ENCODE data around the gene SLC16A12. TPM values are rescaled to one million over a fixed set of nuclear protein-coding genes. Genes with fewer than 3 reads are reported as not detected.

The SLC16A12 gene
- total RNA-seq, 1 donor from 2014 or later = 1.9 TPM

DNA sequence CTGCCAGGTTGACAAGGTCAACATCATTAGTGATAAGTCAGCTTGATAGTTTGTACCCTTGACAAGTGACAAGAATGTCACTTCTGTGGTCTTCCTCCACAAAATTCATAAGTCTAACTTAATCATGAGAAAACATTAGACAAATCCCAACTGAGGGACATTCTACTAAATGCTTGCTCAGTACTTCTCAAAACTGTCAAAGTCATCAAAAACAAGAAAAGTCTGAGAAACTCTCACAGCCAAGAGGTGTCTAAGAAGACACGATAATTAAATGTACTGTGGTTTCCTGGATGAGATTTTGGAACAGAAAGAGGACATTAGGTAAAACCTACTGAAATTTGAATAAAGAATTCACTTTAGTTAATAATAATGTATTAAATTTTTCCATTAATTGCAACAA lies 29.8 kb upstream of the SLC16A12 start:
- DNase-seq (no peak), ATAC-seq (no peak)
- Histone ChIP-seq H3K4me3 (no peak overlapping the region), H3K27ac (no peak overlapping the region), H3K27me3 (no peaks in the 10 kb centered on the region), H3K4me1 (no peaks in the 10 kb centered on the region), H3K9me3 (no peaks in the 10 kb centered on the region), H3K36me3 (no peaks in the 10 kb centered on the region)
- TF ChIP-seq, protein P1, sequence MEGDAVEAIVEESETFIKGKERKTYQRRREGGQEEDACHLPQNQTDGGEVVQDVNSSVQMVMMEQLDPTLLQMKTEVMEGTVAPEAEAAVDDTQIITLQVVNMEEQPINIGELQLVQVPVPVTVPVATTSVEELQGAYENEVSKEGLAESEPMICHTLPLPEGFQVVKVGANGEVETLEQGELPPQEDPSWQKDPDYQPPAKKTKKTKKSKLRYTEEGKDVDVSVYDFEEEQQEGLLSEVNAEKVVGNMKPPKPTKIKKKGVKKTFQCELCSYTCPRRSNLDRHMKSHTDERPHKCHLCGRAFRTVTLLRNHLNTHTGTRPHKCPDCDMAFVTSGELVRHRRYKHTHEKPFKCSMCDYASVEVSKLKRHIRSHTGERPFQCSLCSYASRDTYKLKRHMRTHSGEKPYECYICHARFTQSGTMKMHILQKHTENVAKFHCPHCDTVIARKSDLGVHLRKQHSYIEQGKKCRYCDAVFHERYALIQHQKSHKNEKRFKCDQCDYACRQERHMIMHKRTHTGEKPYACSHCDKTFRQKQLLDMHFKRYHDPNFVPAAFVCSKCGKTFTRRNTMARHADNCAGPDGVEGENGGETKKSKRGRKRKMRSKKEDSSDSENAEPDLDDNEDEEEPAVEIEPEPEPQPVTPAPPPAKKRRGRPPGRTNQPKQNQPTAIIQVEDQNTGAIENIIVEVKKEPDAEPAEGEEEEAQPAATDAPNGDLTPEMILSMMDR (IDR thresholded peaks at IDR 0.05) = no peak
- intact Hi-C loops (cut with DNase I) = no loop called here

DNA sequence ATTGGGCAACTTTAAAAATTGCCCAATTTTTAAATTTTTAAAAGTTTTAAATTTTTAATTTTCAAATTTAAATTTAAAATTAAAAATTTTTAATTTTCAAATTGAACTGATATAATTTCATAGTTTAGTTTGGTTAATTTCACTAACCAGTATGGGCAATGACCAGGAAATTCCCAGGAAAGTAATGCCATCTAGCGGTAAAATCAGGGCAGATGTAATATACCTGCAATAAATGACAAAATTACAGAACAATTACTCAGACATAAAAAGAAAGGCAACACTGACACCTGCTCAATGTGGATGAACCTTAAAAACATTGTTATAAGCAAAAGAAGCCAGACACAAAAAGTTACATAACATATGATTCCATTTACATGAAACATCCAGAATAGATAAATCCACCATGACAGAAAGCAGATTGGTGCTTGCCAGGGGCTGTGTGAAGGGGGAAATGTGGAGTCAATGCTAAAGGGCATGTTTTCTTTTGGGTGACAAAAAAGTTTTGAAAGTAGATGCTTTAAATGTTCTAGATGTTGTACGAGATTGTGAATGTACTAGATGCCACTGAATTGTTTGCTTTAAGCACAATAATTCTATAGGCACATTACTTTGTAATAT lies 28.6 kb upstream of the SLC16A12 start:
- H3K4me3 ChIP-seq = no peak overlapping the region
- TF ChIP-seq, protein P1 (IDR thresholded peaks at IDR 0.05) = peak; percentile 77
- peak; percentile 77 for ATAC-seq
- no peak overlapping the region for H3K27ac ChIP-seq
- no peaks in the 10 kb centered on the region for H3K9me3 ChIP-seq
- intact Hi-C loops (cut with DNase I) = loop anchor here (5.0 kb wide), 1 partner anchor 137 kb away; no protein-coding TSS in a partner anchor
- H3K4me1 ChIP-seq = no peaks in the 10 kb centered on the region
- DNase-seq = no peak
- H3K36me3 ChIP-seq = no peaks in the 10 kb centered on the region
- H3K27me3 ChIP-seq = no peaks in the 10 kb centered on the region

DNA sequence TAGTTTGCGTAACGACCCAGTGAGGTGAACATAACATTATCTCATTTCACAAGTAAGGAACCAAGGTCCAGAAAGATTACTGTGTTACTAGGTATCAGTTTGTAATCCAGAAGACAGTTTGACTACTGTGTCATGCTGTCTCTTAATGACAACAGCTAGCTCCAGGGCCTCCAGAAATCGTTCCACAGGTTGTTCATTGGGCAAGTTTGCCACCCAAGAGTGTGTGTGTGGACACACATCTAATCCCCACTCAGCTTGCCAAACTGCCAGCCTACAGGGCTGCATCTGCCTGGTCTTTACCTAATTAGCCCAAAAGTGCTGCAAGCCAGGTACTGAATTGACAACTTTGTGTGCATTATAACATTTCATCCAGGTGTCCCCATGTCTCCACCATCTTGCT lies 27.9 kb upstream of the SLC16A12 start:
- Histone ChIP-seq H3K36me3 (no peaks in the 10 kb centered on the region), H3K4me1 (no peaks in the 10 kb centered on the region), H3K4me3 (no peak overlapping the region), H3K9me3 (no peaks in the 10 kb centered on the region), H3K27me3 (no peaks in the 10 kb centered on the region), H3K27ac (no peak overlapping the region)
- intact Hi-C loops (cut with DNase I) = loop anchor here (5.0 kb wide), 1 partner anchor 136 kb away; no protein-coding TSS in a partner anchor
- DNase-seq = no peak
- TF ChIP-seq, protein P1 (IDR thresholded peaks at IDR 0.05) = no peak
- ATAC-seq = no peak

DNA sequence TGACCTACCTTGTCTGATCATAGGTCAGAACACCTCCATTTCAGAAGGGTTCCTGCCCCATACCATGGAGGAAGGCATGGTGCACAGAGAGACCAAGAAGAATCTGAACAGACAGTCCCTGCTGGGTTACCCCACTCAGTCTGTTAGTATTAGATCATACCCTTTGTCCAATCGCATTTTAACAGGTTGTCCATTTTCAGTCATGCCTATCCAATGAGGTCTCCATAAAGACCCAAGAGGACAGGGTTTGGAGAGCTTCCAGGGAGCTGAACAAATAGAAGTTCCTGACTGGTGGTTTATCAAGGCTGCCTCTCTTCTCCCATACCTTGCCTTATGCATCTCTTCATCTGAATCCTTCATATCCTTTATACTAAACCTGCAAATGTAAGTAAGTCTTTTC lies 21.2 kb upstream of the SLC16A12 start:
- H3K9me3 ChIP-seq = no peaks in the 10 kb centered on the region
- TF ChIP-seq, protein P1 (IDR thresholded peaks at IDR 0.05) = no peak
- no peak overlapping the region for H3K27ac ChIP-seq
- no peaks in the 10 kb centered on the region for H3K36me3 ChIP-seq
- no peaks in the 10 kb centered on the region for H3K27me3 ChIP-seq
- intact Hi-C loops (cut with DNase I) = no loop called here
- no peak for ATAC-seq
- no peaks in the 10 kb centered on the region for H3K4me1 ChIP-seq
- DNase-seq = no peak
- no peak overlapping the region for H3K4me3 ChIP-seq

DNA sequence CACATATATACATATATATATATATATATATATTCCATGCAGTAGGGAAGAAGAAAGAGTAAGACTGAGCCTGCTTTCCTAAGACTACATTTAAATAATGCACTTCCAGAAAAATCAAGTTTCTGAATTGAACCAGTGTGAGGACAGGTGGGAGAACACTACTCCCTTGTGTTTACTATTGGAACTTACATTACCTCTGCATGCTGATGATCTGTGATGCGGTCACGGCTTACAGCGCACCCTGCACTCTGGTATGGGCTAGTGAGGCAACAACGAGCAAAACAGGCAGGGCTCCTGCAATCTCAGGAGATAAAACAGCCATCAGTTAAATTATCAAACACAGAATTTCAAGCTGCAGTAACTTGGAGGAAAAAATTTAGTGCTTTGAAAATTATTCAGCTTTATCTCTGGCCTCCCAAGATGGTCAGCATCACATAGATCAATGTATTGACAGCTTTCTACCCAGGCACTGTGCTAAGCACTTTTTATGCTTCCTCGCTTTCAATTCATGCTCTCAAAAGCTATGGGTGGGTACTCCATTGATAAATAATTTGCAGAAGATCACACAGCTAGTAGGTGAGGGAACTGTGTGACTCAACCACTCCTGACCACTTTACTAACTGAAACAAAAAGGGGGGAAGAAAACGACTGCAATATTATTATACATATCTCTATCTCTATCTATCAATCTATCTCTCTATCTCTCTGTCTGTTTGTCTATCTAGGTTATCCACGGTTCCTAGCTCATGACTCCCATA lies 20.5 kb upstream of the SLC16A12 start:
- ATAC-seq = no peak
- no peak for DNase-seq
- H3K27ac ChIP-seq = no peak overlapping the region
- no peaks in the 10 kb centered on the region for H3K36me3 ChIP-seq
- no peaks in the 10 kb centered on the region for H3K4me1 ChIP-seq
- no peaks in the 10 kb centered on the region for H3K27me3 ChIP-seq
- TF ChIP-seq, protein P1 (IDR thresholded peaks at IDR 0.05) = no peak
- no peak overlapping the region for H3K4me3 ChIP-seq
- intact Hi-C loops (cut with DNase I) = no loop called here
- H3K9me3 ChIP-seq = no peaks in the 10 kb centered on the region

Data from upper lobe of right lung (tissue), 1 donor.